ENCODE data around the gene ECI1.

The ECI1 gene

GRCh38 chr16:2251296-2252111 is at the start of gene ECI1:
Gene ECI1 (minus strand): TSS chr16:2251587. CDS start chr16:2251566, 21 bp downstream.
- DNase-seq (ENCODE audit: low read depth), result peak; percentile 79

DNA sequence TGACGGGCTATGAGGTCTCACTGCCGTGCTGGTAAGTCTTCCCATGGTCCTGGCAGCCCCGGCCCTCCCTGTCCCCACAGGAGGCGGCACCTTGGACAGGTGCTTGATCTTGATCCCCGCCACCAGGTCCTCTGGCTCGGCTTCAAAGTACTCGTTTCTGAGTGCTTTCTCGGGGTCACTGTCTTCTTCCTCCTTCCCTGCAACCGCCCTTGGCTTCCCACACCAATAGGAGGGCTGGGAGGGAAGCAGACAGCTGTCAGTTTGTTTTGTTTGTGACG is 48.5 kb upstream of the ECI1 start:
- DNase-seq (ENCODE audit: low read depth), result no peak

- DNase-seq (ENCODE audit: low read depth), result no peak
These were observed 47.9 kb upstream of the ECI1 start for GRCh38 chr16:2299121-2299914.

DNA sequence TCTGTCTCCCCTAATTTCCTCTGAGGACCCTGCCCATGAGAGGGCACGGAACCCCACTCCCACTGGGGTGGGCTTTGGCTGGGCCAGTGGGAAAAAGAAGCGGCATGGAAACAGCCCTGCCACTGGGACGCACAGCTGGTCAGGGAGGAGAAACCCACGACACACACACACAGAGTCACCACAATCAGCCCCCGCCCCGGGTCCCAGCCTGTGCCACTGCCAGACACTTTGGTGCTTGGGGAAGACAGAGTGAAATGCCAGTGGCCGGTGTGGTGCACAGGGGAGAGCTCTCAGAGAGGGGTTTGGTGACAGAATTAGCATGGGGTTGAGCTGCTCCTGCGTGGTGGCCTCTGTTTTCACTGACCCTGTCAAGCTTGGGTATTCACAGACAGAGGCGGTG is 47.2 kb upstream of the ECI1 start:
- no peak for DNase-seq (ENCODE audit: low read depth)

DNA sequence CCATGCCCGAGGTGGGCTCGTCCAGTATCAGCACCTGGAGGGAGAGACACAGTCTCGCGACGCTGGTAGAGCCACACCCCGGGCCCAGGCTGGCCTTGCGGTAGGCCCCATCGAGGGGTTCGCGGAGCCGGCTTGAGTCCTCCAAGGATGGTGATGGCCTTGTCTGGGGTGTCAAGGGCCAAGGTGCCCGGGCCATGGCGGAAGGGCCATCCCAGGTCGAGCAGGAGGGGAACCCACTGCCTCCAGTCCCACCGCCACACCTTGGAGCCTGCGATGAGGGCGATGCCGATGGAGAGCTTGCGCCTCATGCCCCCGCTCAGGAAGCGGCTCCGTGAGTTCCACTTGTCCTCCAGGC is 46.1 kb upstream of the ECI1 start:
- DNase-seq (ENCODE audit: low read depth), result no peak

DNA sequence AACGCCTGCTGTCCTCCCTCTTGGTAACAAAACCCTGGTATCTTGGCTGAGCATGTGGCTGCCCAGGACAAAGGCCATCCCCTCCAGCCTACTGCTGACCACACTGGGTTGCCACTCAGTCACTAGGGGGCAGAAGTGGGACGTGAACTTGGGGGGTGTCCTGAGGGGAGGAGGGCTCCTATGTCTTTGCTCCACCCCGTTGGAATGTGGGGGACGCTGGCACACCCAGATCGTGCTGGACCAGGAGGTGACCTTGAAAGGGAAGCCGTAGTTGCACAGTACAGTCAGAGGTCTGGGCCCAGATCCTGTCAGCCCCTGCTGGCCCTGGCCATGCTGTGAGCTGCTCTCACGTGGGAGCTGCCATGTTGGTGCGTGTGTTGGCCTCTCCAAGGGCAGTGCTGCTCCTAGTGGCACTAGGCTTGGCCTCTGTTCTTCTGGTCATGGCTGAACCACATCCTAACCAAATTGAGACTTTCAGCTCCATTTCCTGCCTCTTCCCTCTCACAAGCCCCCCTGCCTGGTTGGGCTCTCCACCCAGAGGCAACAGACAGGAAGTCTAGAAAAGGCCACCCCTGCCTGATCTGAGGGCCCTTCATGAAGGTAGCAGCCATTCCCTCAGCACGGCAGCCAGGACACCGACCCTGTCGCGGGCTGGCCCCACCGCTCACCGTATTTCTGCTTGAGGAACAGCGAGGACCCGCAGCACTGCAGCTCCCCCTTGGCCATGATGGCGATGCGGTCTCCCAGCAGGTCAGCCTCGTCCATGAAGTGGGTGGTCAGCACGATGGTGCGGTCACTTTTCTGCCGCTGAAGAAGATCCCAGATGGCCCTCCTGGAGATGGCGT is 45.5 kb upstream of the ECI1 start:
- no peak for DNase-seq (ENCODE audit: low read depth)

- no peak for DNase-seq (ENCODE audit: low read depth)
These were observed 43.8 kb upstream of the ECI1 start for GRCh38 chr16:2295056-2295798.

GRCh38 chr16:2292221-2292620 is 40.8 kb upstream of the ECI1 start:
- DNase-seq (ENCODE audit: low read depth), result no peak

DNA sequence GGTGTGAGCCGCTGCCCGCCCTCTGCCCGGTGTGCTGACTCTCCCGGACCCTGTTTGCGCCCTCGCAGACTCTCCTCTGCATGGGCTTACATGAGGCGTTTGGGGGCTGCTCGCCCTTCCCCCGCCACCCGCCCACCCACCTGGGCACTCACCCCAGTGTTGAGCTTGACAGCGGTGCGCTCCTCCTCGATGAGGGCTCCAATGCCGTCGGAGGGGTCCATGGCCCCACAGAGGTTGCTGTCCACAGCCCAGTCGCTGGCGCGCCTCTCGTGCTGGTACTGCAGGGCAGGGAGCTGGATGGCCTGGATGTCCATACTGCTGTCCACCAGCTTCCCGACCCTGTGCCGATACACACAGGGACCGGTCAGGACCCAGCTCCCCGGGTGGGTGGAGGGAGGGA is 37.9 kb upstream of the ECI1 start:
- no peak for DNase-seq (ENCODE audit: low read depth)

GRCh38 chr16:2288726-2289125 is 37.3 kb upstream of the ECI1 start:
- no peak for DNase-seq (ENCODE audit: low read depth)

- no peak for DNase-seq (ENCODE audit: low read depth)
These were observed 36.6 kb upstream of the ECI1 start for GRCh38 chr16:2287916-2288547.

GRCh38 chr16:2286550-2286949 is 35.2 kb upstream of the ECI1 start:
- DNase-seq (ENCODE audit: low read depth), result no peak

- no peak for DNase-seq (ENCODE audit: low read depth)
These were observed 34.4 kb upstream of the ECI1 start for GRCh38 chr16:2285731-2286191.

- no peak for DNase-seq (ENCODE audit: low read depth)
These were observed 33.6 kb upstream of the ECI1 start for GRCh38 chr16:2284797-2285576.

GRCh38 chr16:2284001-2284770 is 32.8 kb upstream of the ECI1 start:
- no peak for DNase-seq (ENCODE audit: low read depth)

- DNase-seq (ENCODE audit: low read depth), result no peak
These were observed 31.6 kb upstream of the ECI1 start for GRCh38 chr16:2282866-2283555.

DNA sequence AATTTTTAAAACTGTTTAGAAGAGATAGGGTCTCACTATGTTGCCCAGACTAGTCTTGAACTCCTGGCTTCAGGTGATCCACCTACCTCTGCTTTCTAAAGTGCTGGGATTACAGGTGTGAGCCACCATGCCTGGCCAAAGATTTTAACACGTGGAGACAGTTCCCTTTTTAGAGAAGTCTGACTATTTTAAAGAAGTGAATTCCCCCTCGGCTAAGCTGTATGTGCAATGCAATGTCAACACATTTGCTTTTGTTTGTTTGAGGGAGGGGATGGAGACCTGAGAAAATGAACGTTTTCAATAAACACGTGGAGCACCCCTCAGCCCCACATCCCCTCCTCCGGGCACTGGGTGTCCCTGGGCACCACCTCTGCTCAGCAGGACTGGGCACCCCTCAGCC is 30.9 kb upstream of the ECI1 start:
- DNase-seq (ENCODE audit: low read depth), result no peak

DNA sequence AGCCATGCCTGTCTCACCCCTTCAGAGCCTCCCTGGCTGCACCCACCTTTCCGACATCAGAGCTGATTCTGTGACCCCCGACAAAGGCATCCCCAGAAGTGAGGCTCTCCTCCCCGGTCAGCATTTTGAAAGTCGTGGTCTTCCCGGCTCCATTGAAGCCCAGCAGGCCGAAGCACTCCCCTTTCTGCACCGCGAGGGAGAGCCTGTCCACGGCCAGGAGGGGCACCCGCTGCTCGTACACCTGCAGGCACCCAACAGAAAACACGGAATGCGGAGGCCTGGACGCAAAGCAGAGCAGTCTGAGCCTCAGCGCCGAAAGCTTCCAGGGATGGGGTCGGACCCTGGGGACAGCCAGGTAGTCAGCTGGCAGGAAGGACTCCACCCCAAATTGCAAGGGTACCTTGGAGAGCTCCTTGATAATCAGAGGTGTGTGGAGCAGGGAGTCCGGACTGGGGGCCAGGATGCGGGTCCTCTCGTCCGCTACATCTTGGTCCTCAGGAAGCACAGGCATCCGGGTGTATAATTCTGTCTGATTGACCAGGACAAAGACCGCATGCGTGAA is 29.7 kb upstream of the ECI1 start:
- no peak for DNase-seq (ENCODE audit: low read depth)

- DNase-seq (ENCODE audit: low read depth), result no peak
These were observed 29.1 kb upstream of the ECI1 start for GRCh38 chr16:2280461-2280860.
